Epidermal melanocyte (primary cell): ENCODE results near the gene CTIF.
A peak's percentile ranks its signal among the peaks of the same experiment; 100 is the strongest.

ENCODE experiments used
- DNase-seq: peaks from one replicate; pipeline ENCODE4 v3.0.0; 2011; ENCODE audit warnings: low spot score; ENCODE audit not compliant: insufficient read length

CTIF gene

DNA sequence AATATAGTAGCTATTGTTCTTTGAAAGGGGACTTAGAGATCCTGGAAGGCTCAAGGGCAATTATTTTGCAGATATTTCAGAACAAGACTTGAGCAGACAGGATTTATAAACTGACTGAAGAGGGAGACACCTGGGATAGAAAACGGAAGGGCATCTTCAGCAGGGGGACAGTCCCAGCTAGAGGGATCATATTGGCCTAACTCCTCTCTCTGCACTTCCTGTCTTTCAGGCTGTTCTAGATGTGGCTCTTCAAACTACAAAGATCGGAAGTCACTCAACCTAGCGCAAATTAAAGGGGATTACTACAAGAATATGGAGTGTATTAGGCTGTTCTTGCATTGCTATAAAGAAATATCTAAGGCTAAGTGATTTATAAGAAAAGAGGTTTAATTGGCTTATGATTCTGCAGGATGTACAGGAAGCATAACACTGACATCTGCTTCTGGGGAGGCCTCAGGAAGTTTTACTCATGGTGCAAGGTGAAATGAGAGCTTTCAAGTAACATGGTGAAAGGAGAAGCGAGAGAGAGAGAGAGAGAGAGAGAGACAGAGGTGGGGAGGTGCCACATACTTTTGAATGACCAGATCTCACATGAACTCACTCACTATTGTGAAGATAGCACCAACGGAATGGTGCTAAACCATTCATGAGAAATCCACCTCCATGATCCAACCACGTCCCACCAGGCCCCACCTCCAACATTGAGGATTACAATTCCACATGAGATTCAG lies 5.3 kb upstream of the CTIF start:
- no peak for DNase-seq

DNA sequence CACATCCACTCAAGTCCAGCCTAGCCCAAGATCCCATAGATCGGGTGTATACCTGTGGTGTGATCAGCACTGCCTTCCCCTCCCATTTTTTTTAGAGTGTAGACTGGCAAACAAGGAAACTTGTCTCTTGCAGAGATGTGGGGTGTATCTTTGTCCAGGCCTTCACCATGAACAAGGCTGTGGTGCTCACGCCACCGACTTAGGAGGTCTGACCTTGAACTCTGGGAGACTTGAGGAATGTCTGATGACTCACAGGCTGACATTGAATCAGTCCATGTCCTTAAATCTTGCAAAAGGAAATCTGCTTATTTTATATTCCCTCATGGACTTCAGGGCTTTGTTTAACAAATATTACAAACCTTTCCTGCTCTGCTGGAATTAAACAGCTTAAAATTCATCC lies 4.5 kb upstream of the CTIF start:
- no peak for DNase-seq

DNA sequence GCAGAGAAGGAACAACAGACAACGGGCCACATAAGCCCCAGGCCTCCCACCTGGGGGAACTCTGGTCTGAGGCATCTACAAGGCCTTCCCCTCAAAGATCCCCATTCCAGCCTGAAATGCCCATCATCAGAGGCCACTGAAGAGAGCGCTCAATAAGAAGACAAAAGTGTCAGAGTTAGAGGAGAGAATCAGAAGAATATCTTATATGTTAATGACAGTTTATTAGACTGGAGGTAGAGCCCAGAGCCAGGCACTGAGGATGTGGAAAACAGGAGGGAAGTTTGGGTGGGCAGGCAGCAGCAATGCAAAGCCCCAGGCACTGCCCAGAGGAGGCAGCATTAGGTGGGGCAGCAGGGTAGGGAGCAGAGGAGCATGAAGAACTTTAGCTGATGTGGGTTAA lies 2.9 kb upstream of the CTIF start:
- no peak for DNase-seq

DNA sequence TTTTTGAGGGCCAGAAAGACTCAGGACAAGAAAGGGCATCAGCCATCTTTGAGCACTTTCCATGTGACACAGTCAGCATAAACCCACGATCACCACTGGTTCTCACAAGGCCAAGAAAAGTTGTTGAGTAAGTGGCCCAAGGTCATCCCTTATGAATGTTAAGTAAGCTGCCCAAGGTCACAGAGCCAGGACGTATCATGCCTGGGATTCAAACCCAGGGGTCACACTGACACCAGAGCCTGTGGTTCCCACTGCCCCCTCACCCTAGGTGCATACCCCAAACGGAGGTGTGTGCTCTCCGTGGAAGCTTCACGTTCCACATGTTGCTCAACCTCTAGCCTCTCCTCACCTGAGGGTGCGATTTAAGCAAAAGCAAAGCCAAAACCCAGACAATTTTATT lies 2.3 kb upstream of the CTIF start:
- DNase-seq, result no peak

DNA sequence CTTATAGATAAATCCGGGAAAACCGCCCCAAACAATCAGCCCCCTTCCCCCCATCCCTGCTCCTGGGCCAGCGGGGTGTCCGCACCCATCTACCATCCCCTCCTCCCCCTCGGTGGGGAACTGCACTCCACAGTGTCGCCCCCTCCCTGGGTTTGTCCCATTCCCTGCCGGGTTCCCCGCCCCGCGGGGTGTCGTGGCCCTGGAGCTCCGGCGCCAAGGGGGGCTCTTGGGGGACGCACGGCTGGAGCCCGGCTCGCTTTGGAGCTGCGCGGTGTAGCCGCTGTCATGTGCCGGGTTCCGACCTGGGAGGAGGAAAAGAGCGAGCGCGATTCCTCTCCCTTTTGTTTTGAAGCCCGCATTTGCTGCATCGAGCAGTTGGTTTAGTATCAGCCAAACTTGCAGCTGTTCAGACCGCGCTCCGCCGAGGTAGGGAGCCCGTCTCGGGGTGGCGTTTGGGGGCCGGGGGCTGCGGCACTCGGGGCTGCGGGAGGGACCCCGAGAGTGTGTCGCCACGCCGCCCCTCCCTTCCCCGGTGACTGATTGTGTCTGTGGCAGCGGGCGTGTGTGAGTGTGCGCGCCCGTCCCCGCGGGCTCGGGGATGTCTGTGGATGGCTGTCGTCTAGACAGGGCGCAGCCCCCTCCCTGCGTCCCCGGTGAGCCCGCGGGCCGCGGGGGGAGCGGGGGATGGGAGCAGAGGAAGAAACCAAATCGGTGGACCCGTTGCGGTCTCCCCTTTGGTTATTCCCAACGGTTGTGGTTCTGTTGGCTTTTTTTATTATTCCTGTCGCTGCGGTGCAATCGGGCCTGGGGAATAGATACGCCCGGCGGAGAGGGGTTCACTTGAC lies 797 bp downstream of the CTIF start:
- DNase-seq, result no peak

DNA sequence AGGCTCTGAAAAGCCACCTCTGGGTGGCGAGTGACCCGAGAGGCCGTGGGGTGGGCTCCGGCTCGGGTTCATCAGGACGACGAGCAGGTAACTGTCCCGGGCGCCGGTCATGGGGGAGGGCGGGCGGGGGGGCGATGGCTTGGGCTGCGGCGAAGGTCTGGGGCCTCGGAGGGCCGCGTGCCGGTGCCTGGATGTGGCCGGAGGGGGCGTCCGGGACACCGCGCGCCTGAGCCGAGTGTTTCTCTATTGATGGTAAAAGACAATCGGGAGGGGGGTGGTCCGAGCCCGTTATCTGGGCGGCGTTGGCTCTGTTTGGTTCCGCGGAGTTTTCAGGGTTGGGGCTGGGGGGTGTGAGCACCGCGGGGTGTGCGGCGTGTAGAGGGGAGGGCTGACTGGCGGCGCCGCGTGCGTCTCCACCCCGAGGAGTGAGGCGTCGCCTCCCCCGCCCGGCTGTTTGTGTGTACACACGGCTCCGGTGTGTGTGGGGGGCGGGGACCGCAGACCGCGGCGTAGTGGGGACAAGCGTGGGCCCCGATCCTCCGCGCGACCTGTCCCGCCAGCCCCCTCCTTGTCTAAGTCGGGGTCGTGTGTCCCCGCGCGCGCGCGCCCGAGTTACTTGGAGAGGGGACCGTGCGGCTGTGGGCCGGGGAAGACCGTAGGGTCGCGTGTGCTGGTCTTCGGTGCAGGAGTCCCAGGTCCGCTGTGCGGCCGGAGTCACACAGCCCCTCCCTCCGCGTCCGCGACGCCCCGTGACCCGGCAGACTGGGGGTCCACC lies 1.6 kb downstream of the CTIF start:
- no peak for DNase-seq

DNA sequence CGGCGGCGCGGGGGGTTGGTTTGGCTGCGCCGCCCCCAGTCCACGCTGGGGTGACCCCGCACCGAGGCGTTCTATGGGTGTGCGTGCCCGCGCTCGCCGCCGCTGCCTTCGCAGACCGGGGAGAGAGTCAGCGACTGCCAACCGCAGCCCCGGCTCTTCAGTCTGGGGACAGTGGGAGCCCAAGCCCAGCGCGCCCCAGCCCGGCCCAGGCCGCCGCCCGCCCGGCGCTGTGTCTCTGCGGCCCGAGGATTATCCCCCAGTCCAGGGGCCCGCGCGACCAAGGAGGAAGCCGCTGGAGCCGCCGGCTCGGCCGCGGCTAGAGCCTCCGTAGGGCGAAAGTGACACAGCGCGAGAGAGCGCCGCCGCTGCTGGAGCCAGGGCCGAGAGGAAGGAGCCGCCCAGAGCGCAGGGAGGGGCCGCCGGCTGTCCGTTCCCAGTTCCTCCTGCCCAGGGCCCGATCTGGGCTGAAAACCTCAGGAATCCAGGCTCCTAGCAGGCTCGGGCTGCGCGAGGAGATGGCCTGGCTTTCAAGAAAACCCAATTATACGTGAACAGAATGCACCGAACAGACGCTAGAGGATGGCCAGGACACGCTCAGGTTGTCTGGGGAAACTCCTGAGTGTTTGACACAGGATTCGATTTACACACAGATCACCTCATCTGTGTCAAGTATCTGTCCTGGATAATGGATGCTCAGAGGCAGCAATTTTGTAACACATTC lies 2.4 kb downstream of the CTIF start:
- DNase-seq, result peak; percentile 53

DNA sequence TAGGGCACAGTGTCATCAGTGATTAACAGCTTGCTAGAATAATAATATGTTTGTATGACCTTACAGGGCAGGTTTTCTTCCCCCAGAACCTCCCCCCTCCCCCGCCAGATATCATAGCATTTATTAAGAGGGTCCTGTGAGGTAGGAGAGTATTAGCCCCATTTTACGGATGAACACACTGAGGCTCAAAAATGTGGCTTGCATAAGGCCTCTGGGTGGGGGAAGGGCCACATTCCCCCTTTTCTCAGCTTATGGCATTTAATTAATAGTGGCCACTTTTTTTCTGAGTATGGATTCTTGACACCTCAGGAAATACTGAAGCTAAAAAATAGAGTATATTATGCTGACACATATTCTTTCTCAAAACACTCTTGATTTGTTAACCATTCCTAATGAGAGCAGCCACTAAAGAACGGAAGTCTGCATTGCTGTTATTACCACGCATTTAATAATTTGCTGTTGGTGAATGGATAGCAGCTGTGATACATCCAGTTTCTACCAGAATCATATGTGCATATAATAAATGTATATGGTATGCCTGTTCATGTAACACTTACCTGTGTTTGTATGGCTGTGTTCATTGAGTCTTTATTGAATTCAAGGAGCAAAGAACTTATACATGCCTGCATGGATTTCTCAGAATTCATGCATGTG lies 3.0 kb downstream of the CTIF start:
- DNase-seq, result no peak

DNA sequence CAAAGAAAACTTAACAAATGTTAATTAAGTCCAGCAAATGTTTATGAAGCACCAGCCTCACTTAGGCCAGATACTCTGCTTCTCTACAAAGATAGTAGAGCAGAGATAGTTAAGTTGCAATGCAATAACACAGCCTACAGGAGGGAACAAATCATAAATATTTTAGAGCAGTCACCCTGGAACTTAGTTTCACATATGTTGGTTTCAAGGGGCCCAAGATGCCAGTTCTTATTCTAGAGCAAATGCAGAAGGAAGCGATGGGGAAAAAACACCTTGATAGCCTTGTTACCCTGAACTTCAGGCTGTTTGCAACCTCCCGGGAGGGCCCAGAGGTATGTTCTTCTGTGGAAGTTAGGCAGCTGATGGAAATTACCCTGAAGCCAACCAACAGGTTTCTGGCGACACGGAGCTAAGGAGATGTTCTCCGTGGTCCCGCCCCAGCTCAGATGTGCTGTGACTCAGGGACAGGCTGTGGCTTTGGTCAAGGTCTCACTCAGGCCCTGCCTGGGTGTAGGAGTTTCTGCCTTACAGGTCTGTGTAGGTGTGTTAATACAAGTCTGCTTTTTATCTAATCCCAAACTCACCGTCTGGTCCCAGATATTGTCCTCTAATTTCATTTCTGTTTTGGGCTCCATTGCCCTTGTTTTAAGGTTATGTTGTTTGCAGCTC lies 3.8 kb downstream of the CTIF start:
- DNase-seq, result no peak

DNA sequence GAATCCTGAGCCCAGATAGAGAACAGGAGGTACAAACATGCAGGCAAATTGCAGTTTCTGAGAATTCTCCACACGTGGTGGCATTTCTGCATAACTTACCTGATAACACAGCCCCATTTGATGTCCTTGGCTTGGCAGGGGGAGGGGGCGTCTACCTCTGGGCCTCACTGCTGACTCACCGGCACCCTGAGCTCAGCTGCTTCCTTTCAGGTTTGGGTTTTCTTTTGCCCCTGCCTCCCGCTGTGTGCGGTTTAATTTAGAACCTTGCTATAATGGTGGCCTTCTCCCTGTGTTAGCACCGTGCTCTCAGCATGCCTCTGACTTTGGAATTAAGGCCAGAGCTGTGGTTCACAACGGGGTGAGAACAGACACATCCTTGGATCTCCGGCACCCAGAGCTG lies 4.4 kb downstream of the CTIF start:
- no peak for DNase-seq

DNA sequence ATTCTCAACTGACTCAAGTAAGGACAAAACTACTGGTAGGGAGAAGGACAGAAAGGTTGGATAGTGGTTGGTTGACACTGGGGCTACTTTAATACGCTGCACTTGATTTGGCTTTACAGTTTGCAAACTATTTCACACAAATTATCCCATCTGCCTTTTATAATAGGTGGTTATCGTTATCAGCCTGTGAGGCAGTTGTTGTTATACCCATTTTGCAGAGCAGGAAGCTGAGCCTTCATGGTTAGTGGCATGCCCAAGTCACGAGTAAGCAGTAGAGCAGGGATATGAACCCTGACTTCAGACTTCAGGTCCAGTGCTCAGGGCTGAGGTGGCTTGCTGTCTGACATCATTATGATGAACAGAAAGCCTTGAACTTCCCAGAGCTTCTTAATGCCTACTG lies 5.3 kb downstream of the CTIF start:
- DNase-seq, result no peak

DNA sequence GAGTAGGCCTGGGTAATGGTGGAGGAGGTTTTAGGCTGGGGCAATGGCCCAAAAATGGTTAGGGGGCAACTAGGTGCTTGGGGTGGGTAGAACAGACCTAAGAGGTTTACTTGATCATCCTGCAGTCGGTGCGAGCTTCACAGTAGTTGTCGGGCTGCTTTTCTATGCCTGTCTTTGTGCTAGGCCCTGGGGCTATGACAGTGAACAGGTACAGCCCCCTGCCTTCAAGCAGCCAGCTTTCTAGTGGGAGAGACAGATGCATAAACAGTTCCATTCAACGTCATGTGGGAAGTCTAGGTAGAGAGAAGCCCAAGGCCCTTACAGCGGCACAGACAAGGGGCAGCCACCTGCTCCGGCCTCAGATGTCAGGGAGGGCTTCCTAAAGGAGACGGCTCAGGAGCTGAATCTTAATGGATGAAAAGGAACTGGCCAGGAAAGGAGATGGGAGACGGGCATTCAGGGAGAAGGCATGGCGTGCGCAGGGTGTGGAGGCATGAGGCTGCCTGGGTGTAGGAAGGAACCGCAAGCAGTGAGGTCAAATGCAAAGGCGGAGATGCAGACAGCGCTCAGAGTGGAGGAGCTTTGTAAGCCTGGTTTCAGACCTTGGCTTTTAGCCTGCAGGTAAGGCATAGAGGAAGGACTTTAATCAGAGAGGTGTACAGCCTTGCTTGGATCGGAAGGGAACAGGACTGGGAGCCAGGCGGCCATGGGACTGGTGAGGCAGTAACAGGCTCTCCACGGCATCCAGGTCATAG lies 6.0 kb downstream of the CTIF start:
- no peak for DNase-seq

DNA sequence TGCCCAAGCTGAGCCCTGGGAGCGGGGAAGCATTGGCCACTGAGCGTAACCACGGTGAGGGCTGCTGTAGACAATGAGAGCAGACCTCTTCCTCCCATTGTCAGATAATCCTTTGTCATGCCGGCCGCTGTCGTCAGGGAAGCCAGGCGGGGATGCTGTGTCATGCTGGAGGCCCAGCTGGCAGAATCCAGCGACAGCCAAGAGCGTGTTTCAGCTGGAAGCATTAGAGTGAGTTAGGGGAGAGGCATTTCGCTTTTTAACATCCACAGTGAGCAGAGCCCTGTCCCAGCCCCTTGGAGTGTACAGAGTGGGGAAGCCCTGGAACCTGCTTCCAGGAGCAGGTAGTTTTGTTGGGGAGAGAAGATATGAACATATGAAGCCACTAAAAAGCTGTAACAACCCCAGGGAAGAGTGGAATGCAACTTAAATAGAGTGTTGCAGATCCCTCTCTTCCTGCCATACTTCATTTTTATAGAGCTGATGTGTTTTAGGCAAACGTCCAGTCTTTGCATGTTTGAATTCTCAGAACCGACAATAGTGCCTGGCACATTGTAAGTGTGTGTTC lies 7.0 kb downstream of the CTIF start:
- no peak for DNase-seq

DNA sequence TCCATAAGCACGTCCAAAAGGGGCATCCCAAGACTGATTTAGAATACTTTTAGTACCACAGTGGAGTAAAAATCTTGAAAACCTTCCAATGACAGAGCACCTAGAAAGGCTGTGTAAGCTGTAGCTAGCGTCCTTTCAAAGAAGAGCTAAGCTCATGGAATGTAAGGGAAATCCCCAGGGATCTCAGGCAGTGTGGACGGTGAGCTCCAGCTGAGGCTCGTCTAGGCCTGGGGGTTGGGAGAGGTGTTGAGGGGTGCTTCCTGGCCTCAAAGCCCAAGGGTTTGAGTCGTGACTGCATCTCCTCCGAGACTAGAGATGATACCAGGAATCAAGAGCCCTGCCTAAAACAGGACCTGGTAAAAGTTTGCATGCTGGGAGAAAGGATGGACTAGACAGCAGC lies 7.6 kb downstream of the CTIF start:
- DNase-seq, result no peak

DNA sequence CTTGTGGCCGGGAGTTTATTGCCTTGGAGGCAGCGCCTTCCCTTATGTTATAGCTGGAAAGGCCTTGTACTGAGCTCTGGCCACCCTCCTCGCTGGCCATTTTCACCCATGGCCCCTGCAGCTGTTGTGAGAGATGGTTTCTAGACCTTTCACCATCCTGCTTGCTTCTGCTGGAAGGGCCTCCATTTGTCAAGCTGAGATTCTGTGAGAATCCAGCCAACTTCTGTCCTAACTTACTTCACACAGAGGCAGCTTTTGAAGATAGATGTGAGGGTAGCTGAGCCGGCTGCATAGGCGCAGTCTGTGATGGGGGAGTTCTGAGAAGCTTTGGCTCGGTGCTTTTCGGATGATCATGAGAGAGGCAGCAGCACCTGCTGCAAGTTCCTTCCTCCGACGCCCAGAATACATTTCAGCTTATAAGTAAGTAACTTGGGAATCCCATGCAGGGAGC lies 8.7 kb downstream of the CTIF start:
- DNase-seq, result no peak

DNA sequence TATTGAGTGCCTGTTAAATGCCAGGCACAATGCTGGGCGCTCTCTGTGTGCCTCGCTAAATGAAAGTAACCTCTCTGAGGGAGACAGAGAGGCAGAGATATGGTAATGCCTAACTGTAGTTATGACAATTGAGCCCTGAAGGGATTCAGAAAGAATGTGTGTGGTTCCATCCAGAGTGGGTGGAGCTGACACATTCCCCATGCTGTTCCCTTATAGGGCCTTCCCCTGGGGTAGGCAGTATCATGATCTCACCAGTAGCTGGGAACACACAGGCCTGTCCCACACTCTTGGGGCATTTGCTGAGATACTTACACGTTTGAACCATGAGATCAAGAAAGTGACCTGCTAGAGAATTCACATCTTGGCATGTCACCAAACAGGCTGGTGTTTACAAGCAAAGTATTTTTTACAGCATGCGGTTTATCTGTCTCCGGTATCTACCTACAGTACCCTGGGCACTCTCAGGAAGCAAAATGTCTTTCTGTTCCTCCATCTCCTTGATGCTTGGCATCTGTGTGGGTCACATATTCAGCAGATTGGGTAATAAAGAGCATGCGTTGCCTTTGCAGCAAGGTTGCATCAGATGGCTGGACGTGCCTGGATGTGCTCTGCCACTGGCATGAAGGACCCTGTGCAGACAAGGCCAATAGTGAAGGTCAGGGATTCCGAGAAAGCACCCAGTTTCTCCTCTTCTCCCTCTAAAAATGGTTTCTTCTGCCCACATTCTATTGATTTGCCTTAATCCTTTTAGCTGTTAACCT lies 9.4 kb downstream of the CTIF start:
- DNase-seq, result peak; percentile 79

DNA sequence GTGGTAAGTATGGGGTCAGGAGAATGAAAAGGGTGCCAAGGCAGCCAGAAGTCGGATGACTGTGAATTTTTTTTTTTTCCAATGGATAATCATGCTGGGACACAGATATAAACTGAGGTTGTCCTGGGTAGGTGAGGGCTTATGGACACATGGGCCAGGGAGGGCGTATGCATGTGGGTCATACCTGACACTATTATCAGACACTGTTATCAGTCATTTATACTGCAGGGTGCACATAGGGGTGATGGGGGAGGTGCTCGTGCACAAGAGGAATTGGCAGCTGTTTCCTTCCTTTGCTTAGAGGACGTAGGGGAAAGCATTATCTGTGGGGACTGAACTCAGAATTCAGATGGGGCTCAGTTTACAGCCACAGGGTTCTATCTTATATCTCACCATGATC lies 10.1 kb downstream of the CTIF start:
- no peak for DNase-seq

DNA sequence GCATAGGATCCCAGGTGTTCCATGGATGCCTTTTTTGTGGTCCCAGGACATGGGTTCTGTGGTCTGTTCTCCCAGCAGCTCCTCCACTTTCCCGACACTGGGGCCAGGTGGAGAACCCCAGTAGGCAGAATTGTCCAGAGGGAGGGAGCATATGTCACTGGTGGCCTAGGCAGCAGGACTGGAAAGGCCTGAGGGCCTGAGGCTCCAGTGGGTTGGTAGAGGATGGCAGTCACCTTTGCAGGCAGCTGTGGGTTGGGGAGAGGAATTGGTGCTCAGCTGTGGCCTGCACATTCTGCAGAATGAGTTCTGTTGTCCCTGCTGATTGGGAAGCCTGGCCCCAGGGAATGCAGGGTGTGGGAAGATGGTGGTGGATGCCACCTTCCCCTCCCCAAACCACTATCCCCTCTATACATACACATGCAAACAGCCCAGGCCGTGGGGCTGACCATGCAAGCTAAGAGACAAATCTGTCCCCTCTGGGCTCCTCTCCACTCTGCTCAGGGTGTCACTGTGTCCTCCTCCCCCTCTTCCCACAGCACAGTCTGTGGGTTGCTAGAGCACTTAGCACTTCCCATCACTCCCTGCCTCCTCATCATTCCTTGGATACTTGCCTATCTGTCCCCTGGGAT lies 11.4 kb downstream of the CTIF start:
- DNase-seq, result no peak
